ENCODE data around the gene TFF3. TPM values are rescaled to one million over a fixed set of nuclear protein-coding genes. Genes with fewer than 3 reads are reported as not detected.

The TFF3 gene
- total RNA-seq (2014; rRNA removed; shearing (Covaris generic)) (1.2 TPM in 1 of 2 replicates, not detected in the other), polyA plus RNA-seq (2016; fragmentation: Nextera tagmentation; extraction: Ambion mirVana) (3.1 and 3.3 TPM in 2 replicates)
- long read RNA-seq, partial matches to known transcripts = 0 of 1 reads
- long read RNA-seq, other reads (novel, unspliced or antisense) = 0 of 1 reads

- H3K4me3 Mint-ChIP-seq = no peak within 1 kb of the TSS
- H3K27me3 ChIP-seq (ENCODE audit: insufficient read depth) = no peaks in the 10 kb centered on the region
- no peak within 1 kb of the TSS for H3K27ac ChIP-seq (ENCODE audit: low read depth)
- H3K36me3 ChIP-seq (ENCODE audit: insufficient read depth) = no peaks in the 10 kb centered on the region
- no peaks in the 10 kb centered on the region for H3K79me2 ChIP-seq (replicated peaks; ENCODE audit: insufficient read depth)
- H3K27ac Mint-ChIP-seq = no peak within 1 kb of the TSS
- no peak for DNase-seq (ENCODE audit: low spot score)
- peaks cover 15% of the 10 kb centered on the region for H3K27me3 Mint-ChIP-seq (ENCODE audit: insufficient read depth, low read depth, poor library complexity)
- H3K36me3 Mint-ChIP-seq (ENCODE audit: low read depth) = no peaks in the 10 kb centered on the region
- H2AFZ ChIP-seq = no peak within 1 kb of the TSS
- peak; percentile 8; the same call in 1 of the 3 replicates for ATAC-seq
- H3K4me1 Mint-ChIP-seq = peaks cover 44% of the 10 kb centered on the region
- no peaks in the 10 kb centered on the region for H4K20me1 ChIP-seq (replicated peaks; ENCODE audit: insufficient read depth)
- H3K4me1 ChIP-seq (ENCODE audit: insufficient read depth) = peaks cover 11% of the 10 kb centered on the region; the same call in 1 of the 2 replicates
- TF ChIP-seq CTCF (conservative IDR thresholded peaks at IDR 0.05; ENCODE audit: low read depth in 2 of 2) (no peak), STAT1 (IDR thresholded peaks at IDR 0.05; ENCODE audit: unreplicated experiment) (no peak), EZH2phosphoT487 (IDR thresholded peaks at IDR 0.05; ENCODE audit: unreplicated experiment) (no peak), REST (IDR thresholded peaks at IDR 0.05; ENCODE audit: unreplicated experiment) (no peak), ZNF331 (CRISPR knock-in tag; IDR thresholded peaks at IDR 0.05; ENCODE audit: low read depth) (no peak), POLR2AphosphoS5 (IDR thresholded peaks at IDR 0.05; ENCODE audit: low read depth) (no peak), NANOG (IDR thresholded peaks at IDR 0.05; ENCODE audit: borderline replicate concordance) (no peak), ETS1 (IDR thresholded peaks at IDR 0.05) (no peak), JUNB (IDR thresholded peaks at IDR 0.05; ENCODE audit: unreplicated experiment) (no peak), EZH2 (IDR thresholded peaks at IDR 0.05; ENCODE audit: low read depth, unreplicated experiment) (no peak), ZNF114 (CRISPR knock-in tag; IDR thresholded peaks at IDR 0.05) (no peak), CREB1 (CRISPR knock-in tag; IDR thresholded peaks at IDR 0.05; ENCODE audit: low read depth) (no peak), ZNF462 (CRISPR knock-in tag; IDR thresholded peaks at IDR 0.05) (no peak)
- no peak within 1 kb of the TSS for H3K4me2 ChIP-seq
- no peaks in the 10 kb centered on the region for H3K9me2 ChIP-seq (ENCODE audit: insufficient read depth)
- no peaks in the 10 kb centered on the region for H3K9me3 Mint-ChIP-seq
- no peaks in the 10 kb centered on the region for H3F3A ChIP-seq (replicated peaks; ENCODE audit: low read depth)
- H3K4me3 ChIP-seq = no peak within 1 kb of the TSS
Measured at GRCh38 chr21:42315296-42315891, at the start of gene TFF3. Gene TFF3, minus strand, starts transcription at chr21:42315409. Its CDS starts 35 bp downstream, at chr21:42315374.

All from GM23338 (cell line).